MCF 10A (cell line): ENCODE results near the gene KAZN. TPM values are rescaled to one million over a fixed set of nuclear protein-coding genes. Genes with fewer than 3 reads are reported as not detected.

Experiments used
- BruUV-seq: library from RNA; stranded (reverse); fragments of 400-500 nt; replicated peaks from 2 replicates; lab custom pipeline; 2021; lab: Mats Ljungman, UMichigan
- CTCF ChIA-PET: fragments of 300-600 bp; sonication (Branson Sonifier 250); formaldehyde crosslinking; extraction: SDS; loops from one replicate; lab custom pipeline; 2021; ENCODE audit warnings: antibody characterized with exemption, inconsistent platforms; lab: Yijun Ruan, JAX
- POLR2A ChIA-PET: fragments of 300-600, 350-650 bp; sonication (Branson Sonifier 250); formaldehyde crosslinking; extraction: SDS; loops from one replicate; lab custom pipeline; 2020; ENCODE audit warnings: antibody characterized with exemption, inconsistent platforms; lab: Yijun Ruan, JAX
- DNase-seq: peaks from one replicate; pipeline ENCODE4 v3.0.0-alpha.2; 2018; ENCODE audit not compliant: unreplicated experiment
- H3K27ac Mint-ChIP-seq: one replicate; pipeline ENCODE4 v1.8.0; 2022; ENCODE audit warnings: mild to moderate bottlenecking, low read depth, mixed read lengths; ENCODE audit not compliant: unreplicated experiment
- H3K27me3 Mint-ChIP-seq: one replicate; pipeline ENCODE4 v1.8.0; 2022; ENCODE audit warnings: mixed read lengths; ENCODE audit not compliant: insufficient read depth, unreplicated experiment
- H3K36me3 Mint-ChIP-seq: one replicate; pipeline ENCODE4 v1.8.0; 2022; ENCODE audit warnings: mild to moderate bottlenecking, moderate library complexity, mixed read lengths; ENCODE audit not compliant: insufficient read depth, unreplicated experiment
- H3K4me1 Mint-ChIP-seq: one replicate; pipeline ENCODE4 v1.8.0; 2022; ENCODE audit warnings: mixed read lengths; ENCODE audit not compliant: insufficient read depth, unreplicated experiment
- H3K4me3 Mint-ChIP-seq: one replicate; pipeline ENCODE4 v1.8.0; 2022; ENCODE audit warnings: mild to moderate bottlenecking, moderate library complexity, mixed read lengths; ENCODE audit not compliant: unreplicated experiment
- H3K9me3 Mint-ChIP-seq: one replicate; pipeline ENCODE4 v1.8.0; 2022; ENCODE audit warnings: mixed read lengths; ENCODE audit not compliant: unreplicated experiment
- CTCF ChIP-seq: fragments of 200-600 bp; IDR thresholded peaks from one replicate; pipeline ENCODE4 v1.8.0; 2022; ENCODE audit warnings: antibody characterized with exemption, mild to moderate bottlenecking; ENCODE audit not compliant: unreplicated experiment
- intact Hi-C: fragments of 100-400 bp; cut with micrococcal nuclease; formaldehyde crosslinking; loops from 2 replicates; pipeline ENCODE4 v1.14.1; 2022
- total RNA-seq: library from RNA; stranded (reverse); gene quantifications from 2 replicates; pipeline ENCODE4 v1.2.3, GENCODE V29; 2022

KAZN gene
- total RNA-seq, 1 experiment from 2014 or later = 3.3 TPM

GRCh38 chr1:15063783-15064182 lies 465.3 kb downstream of the KAZN start:
- CTCF ChIA-PET = interaction anchor here (0.6 kb wide), 1 partner anchor 389 kb away, joined by 3 read pairs; no protein-coding TSS in a partner anchor
- Mint-ChIP-seq H3K9me3 (no peaks in the 10 kb centered on the region), H3K4me3 (no peak overlapping the region), H3K27me3 (no peaks in the 10 kb centered on the region), H3K36me3 (peaks cover 12% of the 10 kb centered on the region), H3K4me1 (no peaks in the 10 kb centered on the region), H3K27ac (no peak overlapping the region)
- BruUV-seq = no TSS peak
- DNase-seq = no peak
- intact Hi-C loops = no loop called here
- POLR2A ChIA-PET = no interaction called here
- TF ChIP-seq CTCF = no peak

- H3K4me3 Mint-ChIP-seq = no peak overlapping the region
- ChIA-PET CTCF (no interaction called here), POLR2A (no interaction called here)
- no peaks in the 10 kb centered on the region for H3K9me3 Mint-ChIP-seq
- intact Hi-C loops = no loop called here
- DNase-seq = peak; percentile 46
- no peaks in the 10 kb centered on the region for H3K27me3 Mint-ChIP-seq
- no peaks in the 10 kb centered on the region for H3K4me1 Mint-ChIP-seq
- BruUV-seq = no TSS peak
- no peak overlapping the region for H3K27ac Mint-ChIP-seq
- peaks cover 12% of the 10 kb centered on the region for H3K36me3 Mint-ChIP-seq
- TF ChIP-seq CTCF = no peak
These were observed 465.9 kb downstream of the KAZN start for GRCh38 chr1:15064217-15064929.

DNA sequence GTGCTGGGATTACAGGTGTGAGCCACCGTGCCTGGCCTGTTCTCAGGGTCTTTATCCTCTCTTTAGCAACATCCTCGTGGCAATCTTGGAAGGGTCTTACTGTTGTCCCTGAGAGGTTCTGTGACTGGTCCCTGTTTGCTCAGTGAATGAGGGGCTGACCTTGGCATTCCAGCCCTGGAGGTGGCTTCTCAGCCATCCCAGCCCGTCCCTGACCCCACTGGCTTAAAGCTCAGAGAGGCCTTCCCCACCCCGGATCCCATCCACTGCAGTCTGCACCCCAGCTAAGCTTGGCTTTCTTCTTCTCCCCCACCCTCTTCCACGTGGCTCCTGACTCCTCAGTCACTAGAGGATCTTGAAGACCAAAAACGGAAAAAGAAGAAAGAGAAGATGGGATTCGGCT lies 466.8 kb downstream of the KAZN start:
- Mint-ChIP-seq H3K27ac (no peak overlapping the region), H3K4me3 (no peak overlapping the region), H3K27me3 (no peaks in the 10 kb centered on the region), H3K4me1 (no peaks in the 10 kb centered on the region), H3K9me3 (no peaks in the 10 kb centered on the region), H3K36me3 (peaks cover 12% of the 10 kb centered on the region)
- DNase-seq = no peak
- no peak for TF ChIP-seq CTCF
- POLR2A ChIA-PET = no interaction called here
- intact Hi-C loops = no loop called here
- CTCF ChIA-PET = interaction anchor here (0.6 to 0.7 kb wide), 2 partner anchors 36 to 91 kb away, joined by 3 read pairs; no protein-coding TSS in a partner anchor
- BruUV-seq = no TSS peak

- ChIA-PET POLR2A (no interaction called here), CTCF (interaction anchor here (0.6 to 0.7 kb wide), 2 partner anchors 36 to 92 kb away, joined by 3 read pairs; no protein-coding TSS in a partner anchor)
- no TSS peak for BruUV-seq
- H3K9me3 Mint-ChIP-seq = no peaks in the 10 kb centered on the region
- H3K4me1 Mint-ChIP-seq = no peaks in the 10 kb centered on the region
- H3K27ac Mint-ChIP-seq = no peak overlapping the region
- H3K4me3 Mint-ChIP-seq = no peak overlapping the region
- no peak for TF ChIP-seq CTCF
- intact Hi-C loops = no loop called here
- H3K27me3 Mint-ChIP-seq = no peaks in the 10 kb centered on the region
- H3K36me3 Mint-ChIP-seq = peaks cover 12% of the 10 kb centered on the region
- DNase-seq = no peak
These were observed 467.3 kb downstream of the KAZN start for GRCh38 chr1:15065736-15066135.
